Vagina (tissue), 2 donors: ENCODE data around the gene HPD. TPM values are rescaled to one million over a fixed set of nuclear protein-coding genes. Genes with fewer than 3 reads are reported as not detected.

Experiments used
- DNase-seq, 2 donors: peaks; one replicate each; pipeline ENCODE4 v3.0.0-alpha.2; 2017; ENCODE audit errors: extremely low spot score in 2 of 2
- H3K27ac ChIP-seq: fragments of 200-600 bp; sonication (generic); one replicate; pipeline ENCODE4 v1.5.1; 2019
- H3K27me3 ChIP-seq: fragments of 200-600 bp; sonication (generic); one replicate; pipeline ENCODE4 v1.5.1; 2019
- H3K36me3 ChIP-seq, 2 donors: fragments of 200-600 bp; sonication (generic); one replicate each; pipeline ENCODE4 v1.5.1; 2017 to 2019
- H3K4me1 ChIP-seq: fragments of 200-600 bp; sonication (generic); one replicate; pipeline ENCODE4 v1.5.1; 2019
- H3K4me3 ChIP-seq, 2 donors: fragments of 200-600 bp; sonication (generic); 1 replicate in 1 of 2; 2 replicates in 1 of 2; pipeline ENCODE4 v1.5.1; 2016 to 2019
- H3K9me3 ChIP-seq: fragments of 200-600 bp; sonication (generic); one replicate; pipeline ENCODE4 v1.5.1; 2019
- CTCF ChIP-seq, 3 experiments: fragments of 450-650 bp in 2 of 3; fragments of 200-600 bp in 1 of 3; sonication (generic) in 1 of 3; IDR thresholded peaks; one replicate each; pipeline ENCODE4 v1.5.1; 2017 to 2019; ENCODE audit warnings: antibody characterized with exemption in 3 of 3, mild to moderate bottlenecking in 2 of 3, moderate library complexity in 2 of 3
- POLR2A ChIP-seq, 2 donors: fragments of 450-650 bp; IDR thresholded peaks; one replicate each; pipeline ENCODE4 v1.6.1; 2017; ENCODE audit warnings: antibody characterized with exemption in 2 of 2, mild to moderate bottlenecking in 2 of 2, moderate library complexity in 2 of 2
- POLR2AphosphoS5 ChIP-seq, 2 donors: sonication (generic); formaldehyde crosslinking; IDR thresholded peaks; one replicate each; pipeline ENCODE4 v1.9.0; 2017; ENCODE audit warnings: antibody characterized with exemption in 2 of 2, mild to moderate bottlenecking in 2 of 2, low read depth in 1 of 2; ENCODE audit not compliant: insufficient read depth in 1 of 2
- intact Hi-C: fragments of 100-400 bp; cut with DNase I; formaldehyde crosslinking; loops from one replicate; pipeline ENCODE4 v1.15.1; 2023
- total RNA-seq: library from RNA; depleted of rRNA; stranded (reverse); fragments of >200 nt; gene quantifications from one replicate; pipeline ENCODE4 v1.2.3, GENCODE V29; 2016

The HPD gene
- not detected for total RNA-seq

DNA sequence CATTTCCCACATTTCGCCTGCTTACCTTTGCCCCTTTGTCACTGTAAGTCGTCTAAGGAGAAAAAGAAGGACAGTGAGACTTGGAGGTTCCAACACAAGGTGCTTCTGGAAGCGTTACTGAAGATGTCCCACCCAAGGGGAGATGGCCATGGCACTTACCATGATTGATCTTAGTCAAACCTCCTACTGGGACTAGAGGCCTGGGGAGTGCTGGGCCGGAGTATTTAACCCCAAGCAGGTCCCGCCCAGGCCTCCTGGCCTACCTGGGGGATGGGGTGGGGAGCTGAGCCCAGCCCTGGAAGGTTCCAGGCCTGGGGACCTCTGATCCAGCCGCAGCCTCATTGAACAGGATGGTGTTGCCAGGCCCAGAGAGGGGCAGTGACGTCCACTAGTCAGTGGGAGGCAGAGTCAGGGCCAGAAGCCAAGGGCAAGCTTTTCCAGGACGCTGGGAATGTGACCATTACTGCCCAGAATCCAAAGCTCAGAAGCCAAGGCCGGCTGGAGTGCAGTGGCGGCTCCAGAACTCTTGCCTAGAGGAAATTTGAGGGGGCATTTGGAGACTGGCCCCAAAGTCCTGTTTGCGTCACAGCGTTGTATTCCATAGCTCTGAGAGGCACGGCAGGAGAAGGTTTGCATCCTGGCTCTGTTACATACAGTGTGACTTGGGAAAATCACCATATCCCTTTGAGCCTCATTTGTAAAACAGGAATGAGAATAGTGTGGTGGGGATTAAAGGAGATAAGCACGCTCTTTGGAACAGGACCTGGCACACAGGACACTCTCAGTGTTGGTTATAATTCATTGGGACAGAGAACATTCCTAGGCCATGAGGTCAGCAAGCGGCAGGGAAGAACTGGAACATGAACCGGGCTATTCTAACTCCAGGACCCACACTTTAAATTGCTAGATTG lies at the start of gene HPD:
Gene HPD, minus strand, starts transcription at position 198 of the 911 bp plus-strand sequence. Its CDS starts 36 bp downstream, at position 162.
- Histone ChIP-seq H3K4me3 (peak within 1 kb of the TSS in 1 of 2 donors; percentile 16), H3K36me3 (no peaks in the 10 kb centered on the region), H3K27me3 (no peaks in the 10 kb centered on the region), H3K27ac (peak within 1 kb of the TSS; percentile 95), H3K9me3 (no peaks in the 10 kb centered on the region), H3K4me1 (peaks cover 32% of the 10 kb centered on the region)
- peak; percentile 58 to 74 for TF ChIP-seq POLR2AphosphoS5 (IDR thresholded peaks at IDR 0.05; ENCODE audit: insufficient read depth in 1 of 2, low read depth in 1 of 2)
- TF ChIP-seq CTCF (IDR thresholded peaks at IDR 0.05): no peak
- DNase-seq: peak in 1 of 2 donors; percentile 94
- intact Hi-C loops: loop anchor here (2.0 kb wide), 1 partner anchor 30 kb away; the partner anchor contains the start of gene PSMD9

DNA sequence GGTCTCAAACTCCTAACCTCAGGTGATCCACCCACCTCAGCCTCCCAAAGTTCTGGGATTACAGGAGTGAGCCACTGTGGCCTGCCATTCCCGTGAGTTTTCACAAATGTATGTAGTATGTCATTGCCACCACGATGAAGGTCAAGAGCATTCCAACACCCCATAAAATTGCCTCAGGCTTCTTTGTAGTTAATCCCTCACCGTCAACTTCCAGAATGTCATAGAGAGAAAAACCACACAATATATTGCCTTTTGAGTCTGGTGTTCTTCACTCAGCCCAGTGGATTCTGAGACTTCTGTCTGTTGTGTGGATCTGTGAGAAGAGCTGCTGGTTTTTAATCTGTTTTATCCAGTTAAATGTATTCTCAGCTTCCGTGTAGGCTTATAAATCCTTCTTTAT lies 47.1 kb upstream of the HPD start:
- H3K4me3 ChIP-seq: no peak overlapping the region
- intact Hi-C loops: no loop called here
- H3K27ac ChIP-seq: no peak overlapping the region
- TF ChIP-seq CTCF (IDR thresholded peaks at IDR 0.05) (no peak), POLR2A (IDR thresholded peaks at IDR 0.05) (no peak), POLR2AphosphoS5 (IDR thresholded peaks at IDR 0.05; ENCODE audit: insufficient read depth in 1 of 2, low read depth in 1 of 2) (no peak)
- DNase-seq: no peak
- H3K27me3 ChIP-seq: no peaks in the 10 kb centered on the region
- H3K36me3 ChIP-seq: peaks cover 0 to 75% of the 10 kb centered on the region in 2 donors
- H3K9me3 ChIP-seq: no peaks in the 10 kb centered on the region
- no peaks in the 10 kb centered on the region for H3K4me1 ChIP-seq

DNA sequence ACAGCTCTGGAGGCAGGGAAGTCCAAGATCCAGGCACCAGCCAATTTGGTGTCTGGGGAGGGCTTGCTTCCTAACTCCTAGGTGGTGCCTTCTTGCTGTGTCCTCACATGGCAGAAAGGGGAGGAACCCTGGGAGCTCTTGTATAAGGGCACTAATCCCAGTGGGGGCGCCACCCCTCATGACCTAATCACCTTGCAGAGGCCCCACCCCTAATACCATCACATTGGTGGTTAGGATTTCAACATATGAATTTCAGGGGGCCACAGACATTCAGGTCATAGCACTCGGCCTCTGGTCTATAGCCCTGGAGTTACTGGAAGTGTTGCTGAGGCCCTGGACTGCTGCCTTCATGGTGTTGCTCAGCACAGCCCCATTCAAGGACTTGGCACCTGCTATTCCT lies 44.5 kb upstream of the HPD start:
- Histone ChIP-seq H3K4me1 (no peaks in the 10 kb centered on the region), H3K36me3 (peaks cover 0 to 81% of the 10 kb centered on the region in 2 donors), H3K4me3 (no peak overlapping the region), H3K27me3 (no peaks in the 10 kb centered on the region), H3K27ac (no peak overlapping the region), H3K9me3 (no peaks in the 10 kb centered on the region)
- no peak for TF ChIP-seq POLR2A (IDR thresholded peaks at IDR 0.05)
- intact Hi-C loops: no loop called here
- no peak for DNase-seq

DNA sequence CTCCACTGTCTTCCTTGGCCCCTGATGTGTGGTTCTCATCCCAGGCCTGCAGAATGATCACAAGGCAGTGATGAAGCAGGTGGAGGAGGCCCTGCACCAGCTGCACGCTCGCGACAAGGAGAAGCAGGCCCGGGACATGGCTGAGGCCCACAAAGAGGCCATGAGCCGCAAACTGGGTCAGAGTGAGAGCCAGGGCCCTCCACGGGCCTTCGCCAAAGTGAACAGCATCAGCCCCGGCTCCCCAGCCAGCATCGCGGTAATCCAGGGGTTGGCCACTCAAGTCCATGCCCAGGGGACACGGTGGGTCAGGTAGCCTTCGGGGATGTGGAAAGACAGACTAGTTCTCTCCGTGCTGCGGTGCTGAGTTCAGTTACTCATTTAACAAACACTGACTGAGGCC lies 40.9 kb upstream of the HPD start:
- intact Hi-C loops: loop anchor here (5.0 kb wide), 1 partner anchor 192 kb away; no protein-coding TSS in a partner anchor
- TF ChIP-seq POLR2A (IDR thresholded peaks at IDR 0.05) (no peak), CTCF (IDR thresholded peaks at IDR 0.05) (no peak), POLR2AphosphoS5 (IDR thresholded peaks at IDR 0.05; ENCODE audit: insufficient read depth in 1 of 2, low read depth in 1 of 2) (no peak)
- no peak overlapping the region for H3K27ac ChIP-seq
- no peaks in the 10 kb centered on the region for H3K9me3 ChIP-seq
- no peak for DNase-seq
- no peak overlapping the region for H3K4me3 ChIP-seq
- H3K27me3 ChIP-seq: no peaks in the 10 kb centered on the region
- H3K36me3 ChIP-seq: peaks cover 0 to 87% of the 10 kb centered on the region in 2 donors
- peaks cover 1% of the 10 kb centered on the region for H3K4me1 ChIP-seq

DNA sequence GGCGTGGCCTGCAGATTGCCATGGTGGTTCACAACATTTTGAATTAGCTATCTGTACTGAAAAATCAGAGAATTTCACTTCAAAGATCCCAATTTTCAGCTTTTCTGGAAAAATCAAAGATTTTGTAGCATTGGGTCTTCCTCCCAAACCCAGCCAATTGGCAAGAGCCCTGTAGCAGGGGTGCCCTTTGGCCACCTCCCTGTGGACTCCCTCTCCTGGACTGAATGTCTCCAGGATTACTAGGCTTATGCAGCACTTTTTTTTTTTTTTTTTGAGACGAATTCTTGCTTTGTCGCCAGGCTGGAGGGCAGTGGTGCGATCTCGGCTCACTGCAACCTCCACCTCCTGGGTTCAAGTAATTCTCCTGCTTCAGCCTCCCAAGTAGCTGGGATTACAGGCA lies 39.6 kb upstream of the HPD start:
- intact Hi-C loops: loop anchor here (5.0 kb wide), 1 partner anchor 191 kb away; no protein-coding TSS in a partner anchor
- Histone ChIP-seq H3K4me1 (peaks cover 14% of the 10 kb centered on the region), H3K36me3 (peaks cover 0 to 74% of the 10 kb centered on the region in 2 donors), H3K27me3 (no peaks in the 10 kb centered on the region), H3K27ac (no peak overlapping the region), H3K4me3 (no peak overlapping the region), H3K9me3 (no peaks in the 10 kb centered on the region)
- no peak for TF ChIP-seq CTCF (IDR thresholded peaks at IDR 0.05)
- DNase-seq: no peak
